ENCODE measurements around the gene IQGAP2.

The IQGAP2 gene

DNA sequence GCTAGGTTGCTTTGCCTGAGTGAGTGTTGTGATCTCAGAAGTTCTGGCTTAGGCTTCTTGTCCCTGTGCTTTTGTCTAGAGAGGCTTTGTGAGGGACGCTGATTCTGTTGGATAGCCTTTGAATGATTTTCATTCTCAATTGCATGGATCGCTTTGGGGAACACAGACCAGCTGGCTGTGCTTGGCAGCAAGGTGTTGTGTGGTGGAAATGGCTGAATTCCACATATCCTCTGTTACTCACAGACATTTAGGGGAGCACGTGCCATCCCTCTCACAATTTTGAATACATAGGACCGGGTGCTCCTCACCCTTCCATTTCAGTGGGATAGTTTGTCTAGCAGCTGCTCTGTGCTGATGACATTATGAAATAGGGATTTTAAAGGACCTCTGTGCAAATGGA lies 76.2 kb downstream of the IQGAP2 start:
- no peak overlapping the region for H2BK120ac ChIP-seq (ENCODE audit: low read depth, low read length)
- no peak overlapping the region for H3K4me2 ChIP-seq (ENCODE audit: insufficient read depth, low read length, poor library complexity, severe bottlenecking)
- no peak overlapping the region for H3K18ac ChIP-seq (ENCODE audit: low read length)
- WGBS, 2 donors (ENCODE audit: extremely low coverage in 2 of 2, insufficient read length in 2 of 2, insufficient replicate concordance in 1 of 2): no CpG with 5 or more reads among the region's 4 CpGs
- H3K27me3 ChIP-seq (ENCODE audit: control insufficient read depth in 3 of 3, insufficient read depth in 3 of 3, low read depth in 1 of 3, low read length in 3 of 3): no peaks in the 10 kb centered on the region
- H2BK5ac ChIP-seq (ENCODE audit: low read length): no peak overlapping the region
- no peak overlapping the region for H2AK5ac ChIP-seq (ENCODE audit: low read depth, low read length)
- no peaks in the 10 kb centered on the region for H3K36me3 ChIP-seq (replicated peaks in 1 of 2; ENCODE audit: control insufficient read depth in 2 of 2, insufficient read depth in 2 of 2, low read length in 2 of 2)
- no peak overlapping the region for H3K23ac ChIP-seq (ENCODE audit: low read depth, low read length, poor library complexity)
- H2AFZ ChIP-seq (ENCODE audit: low read length): no peak overlapping the region
- H3K14ac ChIP-seq (ENCODE audit: low read length): no peak overlapping the region
- no peak overlapping the region for H3K27ac ChIP-seq (replicated peaks; ENCODE audit: low read length)
- no peak overlapping the region for H3K4ac ChIP-seq (ENCODE audit: low read length)
- no peaks in the 10 kb centered on the region for H3K79me1 ChIP-seq (ENCODE audit: low read depth, low read length)
- DNase-seq (ENCODE audit: low spot score): no peak
- no peak overlapping the region for H2BK15ac ChIP-seq (ENCODE audit: low read length)
- H2BK12ac ChIP-seq (ENCODE audit: low read length): no peak overlapping the region
- H3K4me1 ChIP-seq (ENCODE audit: control insufficient read depth in 2 of 2, insufficient read depth in 1 of 2, low read depth in 1 of 2, low read length in 2 of 2): peaks cover 11 to 13% of the 10 kb centered on the region in 2 donors
- no peak overlapping the region for H3K9ac ChIP-seq (ENCODE audit: low read depth, low read length, poor library complexity)
- H4K91ac ChIP-seq (ENCODE audit: low read depth, low read length, poor library complexity): no peak overlapping the region
- no peak overlapping the region for H3K4me3 ChIP-seq (ENCODE audit: low read length in 2 of 2)
- no peak overlapping the region for H4K8ac ChIP-seq (ENCODE audit: low read depth, low read length)
- no peaks in the 10 kb centered on the region for H3K9me3 ChIP-seq (replicated peaks in 1 of 2; ENCODE audit: control insufficient read depth in 2 of 2, insufficient read depth in 1 of 2, low read depth in 1 of 2, low read length in 2 of 2)

DNA sequence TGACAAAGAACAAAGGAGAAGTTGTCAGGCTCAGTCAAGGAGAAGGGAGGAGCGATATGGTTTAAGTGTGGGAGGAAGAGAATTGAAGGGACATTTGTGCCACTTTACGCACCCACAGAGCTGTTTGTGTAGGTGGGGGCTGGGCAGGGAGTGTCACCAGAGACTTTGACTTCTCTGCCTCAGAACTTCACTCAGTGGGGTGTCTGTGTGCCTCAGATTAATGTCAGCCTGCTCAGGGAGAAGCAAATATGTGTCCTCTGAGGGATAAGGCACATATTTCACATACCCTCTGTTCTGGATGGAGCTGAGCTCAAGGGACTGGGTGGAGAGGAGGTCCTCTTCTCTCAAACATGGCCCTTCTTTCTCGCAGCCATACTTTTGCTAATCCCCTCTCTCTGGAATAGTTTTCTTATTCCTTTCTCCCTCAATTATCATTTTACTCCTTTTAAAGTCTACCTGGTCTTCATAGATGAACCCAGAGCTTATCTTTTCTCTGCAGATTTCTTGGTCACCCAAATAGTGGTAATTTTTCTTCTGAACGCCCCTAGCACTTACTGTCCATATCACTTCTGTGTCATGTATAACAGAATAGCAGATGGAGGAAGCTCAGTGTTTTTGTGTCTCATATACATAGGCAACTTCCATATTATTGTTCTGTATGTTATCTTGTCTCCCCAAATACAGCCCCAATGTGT lies 77.0 kb downstream of the IQGAP2 start:
- H2BK5ac ChIP-seq (ENCODE audit: low read length): no peak overlapping the region
- no peak overlapping the region for H2BK15ac ChIP-seq (ENCODE audit: low read length)
- H3K14ac ChIP-seq (ENCODE audit: low read length): no peak overlapping the region
- no peak overlapping the region for H4K91ac ChIP-seq (ENCODE audit: low read depth, low read length, poor library complexity)
- H3K4me3 ChIP-seq (ENCODE audit: low read length in 2 of 2): no peak overlapping the region
- no peak overlapping the region for H2AK5ac ChIP-seq (ENCODE audit: low read depth, low read length)
- no peaks in the 10 kb centered on the region for H3K36me3 ChIP-seq (replicated peaks in 1 of 2; ENCODE audit: control insufficient read depth in 2 of 2, insufficient read depth in 2 of 2, low read length in 2 of 2)
- no peaks in the 10 kb centered on the region for H3K27me3 ChIP-seq (ENCODE audit: control insufficient read depth in 3 of 3, insufficient read depth in 3 of 3, low read depth in 1 of 3, low read length in 3 of 3)
- no peak overlapping the region for H2BK12ac ChIP-seq (ENCODE audit: low read length)
- H3K4me1 ChIP-seq (ENCODE audit: control insufficient read depth in 2 of 2, insufficient read depth in 1 of 2, low read depth in 1 of 2, low read length in 2 of 2): peaks cover 11 to 13% of the 10 kb centered on the region in 2 donors
- DNase-seq (ENCODE audit: low spot score): no peak
- H2BK120ac ChIP-seq (ENCODE audit: low read depth, low read length): no peak overlapping the region
- H3K79me1 ChIP-seq (ENCODE audit: low read depth, low read length): no peaks in the 10 kb centered on the region
- no peak overlapping the region for H3K4me2 ChIP-seq (ENCODE audit: insufficient read depth, low read length, poor library complexity, severe bottlenecking)
- no peak overlapping the region for H3K18ac ChIP-seq (ENCODE audit: low read length)
- H3K9ac ChIP-seq (ENCODE audit: low read depth, low read length, poor library complexity): no peak overlapping the region
- no CpG with 5 or more reads among the region's 4 CpGs for WGBS, 2 donors (ENCODE audit: extremely low coverage in 2 of 2, insufficient read length in 2 of 2, insufficient replicate concordance in 1 of 2)
- H3K9me3 ChIP-seq (replicated peaks in 1 of 2; ENCODE audit: control insufficient read depth in 2 of 2, insufficient read depth in 1 of 2, low read depth in 1 of 2, low read length in 2 of 2): no peaks in the 10 kb centered on the region
- H3K4ac ChIP-seq (ENCODE audit: low read length): no peak overlapping the region
- no peak overlapping the region for H2AFZ ChIP-seq (ENCODE audit: low read length)
- no peak overlapping the region for H4K8ac ChIP-seq (ENCODE audit: low read depth, low read length)
- no peak overlapping the region for H3K23ac ChIP-seq (ENCODE audit: low read depth, low read length, poor library complexity)
- no peak overlapping the region for H3K27ac ChIP-seq (replicated peaks; ENCODE audit: low read length)

GRCh38 chr5:76482984-76483383 lies 79.9 kb downstream of the IQGAP2 start:
- Histone ChIP-seq H4K8ac (ENCODE audit: low read depth, low read length) (no peak overlapping the region), H2BK120ac (ENCODE audit: low read depth, low read length) (no peak overlapping the region)
- WGBS, 2 donors (ENCODE audit: extremely low coverage in 2 of 2, insufficient read length in 2 of 2, insufficient replicate concordance in 1 of 2): no CpG with 5 or more reads among the region's 4 CpGs

DNA sequence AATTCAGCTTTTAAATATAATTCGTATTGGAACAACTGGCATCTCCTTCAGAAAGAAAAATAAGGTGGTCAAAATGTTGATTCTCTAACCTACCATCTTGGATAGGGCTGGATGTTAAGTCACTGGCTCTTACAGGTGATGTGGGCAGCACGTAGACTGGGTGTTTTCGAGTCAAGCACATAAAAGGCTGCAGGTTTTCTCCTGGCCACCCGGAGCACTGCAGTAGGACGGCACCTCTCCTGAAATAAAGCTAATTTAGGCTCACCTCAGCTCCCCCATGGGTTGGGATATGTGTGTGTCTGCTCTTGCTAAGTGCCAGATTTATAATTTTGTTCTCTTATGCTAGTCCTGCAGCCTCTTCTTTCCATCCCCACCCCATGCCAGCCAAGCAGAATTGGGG lies 80.3 kb downstream of the IQGAP2 start:
- Histone ChIP-seq H3K18ac (ENCODE audit: low read length) (no peak overlapping the region), H3K9me3 (replicated peaks in 1 of 2; ENCODE audit: control insufficient read depth in 2 of 2, insufficient read depth in 1 of 2, low read depth in 1 of 2, low read length in 2 of 2) (no peaks in the 10 kb centered on the region), H4K8ac (ENCODE audit: low read depth, low read length) (no peak overlapping the region), H2BK12ac (ENCODE audit: low read length) (no peak overlapping the region), H3K27ac (replicated peaks; ENCODE audit: low read length) (no peak overlapping the region), H3K4ac (ENCODE audit: low read length) (no peak overlapping the region), H3K9ac (ENCODE audit: low read depth, low read length, poor library complexity) (no peak overlapping the region), H2BK15ac (ENCODE audit: low read length) (no peak overlapping the region), H4K91ac (ENCODE audit: low read depth, low read length, poor library complexity) (no peak overlapping the region), H3K4me3 (ENCODE audit: low read length in 2 of 2) (no peak overlapping the region), H3K14ac (ENCODE audit: low read length) (no peak overlapping the region), H2AFZ (ENCODE audit: low read length) (no peak overlapping the region), H3K4me2 (ENCODE audit: insufficient read depth, low read length, poor library complexity, severe bottlenecking) (no peak overlapping the region), H2AK5ac (ENCODE audit: low read depth, low read length) (no peak overlapping the region), H3K79me1 (ENCODE audit: low read depth, low read length) (no peaks in the 10 kb centered on the region), H2BK5ac (ENCODE audit: low read length) (no peak overlapping the region), H2BK120ac (ENCODE audit: low read depth, low read length) (no peak overlapping the region), H3K23ac (ENCODE audit: low read depth, low read length, poor library complexity) (no peak overlapping the region), H3K27me3 (ENCODE audit: control insufficient read depth in 3 of 3, insufficient read depth in 3 of 3, low read depth in 1 of 3, low read length in 3 of 3) (no peaks in the 10 kb centered on the region), H3K4me1 (ENCODE audit: control insufficient read depth in 2 of 2, insufficient read depth in 1 of 2, low read depth in 1 of 2, low read length in 2 of 2) (peaks cover 10 to 16% of the 10 kb centered on the region in 2 donors), H3K36me3 (replicated peaks in 1 of 2; ENCODE audit: control insufficient read depth in 2 of 2, insufficient read depth in 2 of 2, low read length in 2 of 2) (no peaks in the 10 kb centered on the region)
- DNase-seq (ENCODE audit: low spot score): no peak
- WGBS, 2 donors (ENCODE audit: extremely low coverage in 2 of 2, insufficient read length in 2 of 2, insufficient replicate concordance in 1 of 2): no CpG with 5 or more reads among the region's 5 CpGs

More at GRCh38 chr5:76482984-76483383, 79.9 kb downstream of the IQGAP2 start:
- Histone ChIP-seq H3K36me3 (replicated peaks in 1 of 2; ENCODE audit: control insufficient read depth in 2 of 2, insufficient read depth in 2 of 2, low read length in 2 of 2) (no peaks in the 10 kb centered on the region), H2BK5ac (ENCODE audit: low read length) (no peak overlapping the region), H3K4me2 (ENCODE audit: insufficient read depth, low read length, poor library complexity, severe bottlenecking) (no peak overlapping the region), H3K4me3 (ENCODE audit: low read length in 2 of 2) (no peak overlapping the region), H3K9ac (ENCODE audit: low read depth, low read length, poor library complexity) (no peak overlapping the region), H2AFZ (ENCODE audit: low read length) (no peak overlapping the region), H2BK12ac (ENCODE audit: low read length) (no peak overlapping the region), H3K23ac (ENCODE audit: low read depth, low read length, poor library complexity) (no peak overlapping the region), H3K27ac (replicated peaks; ENCODE audit: low read length) (no peak overlapping the region), H3K18ac (ENCODE audit: low read length) (no peak overlapping the region), H3K9me3 (replicated peaks in 1 of 2; ENCODE audit: control insufficient read depth in 2 of 2, insufficient read depth in 1 of 2, low read depth in 1 of 2, low read length in 2 of 2) (no peaks in the 10 kb centered on the region), H3K4me1 (ENCODE audit: control insufficient read depth in 2 of 2, insufficient read depth in 1 of 2, low read depth in 1 of 2, low read length in 2 of 2) (peaks cover 9 to 16% of the 10 kb centered on the region in 2 donors), H3K27me3 (ENCODE audit: control insufficient read depth in 3 of 3, insufficient read depth in 3 of 3, low read depth in 1 of 3, low read length in 3 of 3) (no peaks in the 10 kb centered on the region), H3K79me1 (ENCODE audit: low read depth, low read length) (no peaks in the 10 kb centered on the region), H3K14ac (ENCODE audit: low read length) (no peak overlapping the region), H4K91ac (ENCODE audit: low read depth, low read length, poor library complexity) (no peak overlapping the region), H2AK5ac (ENCODE audit: low read depth, low read length) (no peak overlapping the region), H3K4ac (ENCODE audit: low read length) (no peak overlapping the region), H2BK15ac (ENCODE audit: low read length) (no peak overlapping the region)
- DNase-seq (ENCODE audit: low spot score): no peak

Measured in neuronal stem cell (in vitro differentiated cells).